PC-9 (cell line): ENCODE results near the gene C2CD4B.

Source experiments
- EZH2 ChIP-seq: fragments of 200-600 bp; sonication (generic); IDR thresholded peaks from 2 replicates; pipeline ENCODE4 v1.8.0; 2017; ENCODE audit warnings: antibody characterized with exemption, low read depth
- TF ChIP-seq, protein P1 (sequence below): fragments of 200-600 bp; sonication (generic); conservative IDR thresholded peaks from 2 replicates; pipeline ENCODE4 v1.6.1; 2017; ENCODE audit warnings: mixed run types, antibody characterized with exemption, mild to moderate bottlenecking, moderate library complexity

DNA sequence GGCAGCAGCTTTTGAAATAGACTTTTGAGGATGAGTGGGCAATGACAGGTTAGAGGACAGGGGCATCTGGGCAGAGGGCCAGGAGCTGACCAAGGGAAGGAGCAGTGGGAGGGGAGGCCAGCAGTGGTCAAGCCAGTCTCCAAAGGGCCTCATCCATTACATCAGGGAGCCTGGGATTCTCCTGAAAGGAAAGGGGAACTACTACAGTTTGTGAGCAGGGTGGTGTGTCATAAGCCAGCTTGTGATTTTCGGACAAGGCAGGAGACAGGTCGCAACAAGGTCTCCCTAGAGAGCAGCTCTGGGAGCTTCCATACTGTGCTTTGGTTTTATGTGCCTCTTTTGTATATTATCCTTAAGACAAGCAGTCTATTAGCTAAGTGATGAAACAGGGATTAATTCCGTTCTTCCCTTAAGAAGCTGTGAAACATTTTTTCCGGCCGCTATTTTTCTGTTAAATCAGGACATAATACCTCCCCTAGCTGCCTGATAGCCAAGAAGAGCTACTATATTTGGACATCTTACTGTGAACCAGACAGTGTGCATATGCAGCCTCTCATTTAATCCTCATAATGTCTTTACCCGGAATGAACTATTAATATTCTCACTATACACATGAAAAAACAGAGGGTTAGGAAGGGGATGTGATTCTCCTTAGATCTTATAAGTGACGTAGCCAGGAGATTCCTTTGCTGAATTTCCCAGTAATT is 46.4 kb downstream of the C2CD4B start:
- TF ChIP-seq, protein P1, sequence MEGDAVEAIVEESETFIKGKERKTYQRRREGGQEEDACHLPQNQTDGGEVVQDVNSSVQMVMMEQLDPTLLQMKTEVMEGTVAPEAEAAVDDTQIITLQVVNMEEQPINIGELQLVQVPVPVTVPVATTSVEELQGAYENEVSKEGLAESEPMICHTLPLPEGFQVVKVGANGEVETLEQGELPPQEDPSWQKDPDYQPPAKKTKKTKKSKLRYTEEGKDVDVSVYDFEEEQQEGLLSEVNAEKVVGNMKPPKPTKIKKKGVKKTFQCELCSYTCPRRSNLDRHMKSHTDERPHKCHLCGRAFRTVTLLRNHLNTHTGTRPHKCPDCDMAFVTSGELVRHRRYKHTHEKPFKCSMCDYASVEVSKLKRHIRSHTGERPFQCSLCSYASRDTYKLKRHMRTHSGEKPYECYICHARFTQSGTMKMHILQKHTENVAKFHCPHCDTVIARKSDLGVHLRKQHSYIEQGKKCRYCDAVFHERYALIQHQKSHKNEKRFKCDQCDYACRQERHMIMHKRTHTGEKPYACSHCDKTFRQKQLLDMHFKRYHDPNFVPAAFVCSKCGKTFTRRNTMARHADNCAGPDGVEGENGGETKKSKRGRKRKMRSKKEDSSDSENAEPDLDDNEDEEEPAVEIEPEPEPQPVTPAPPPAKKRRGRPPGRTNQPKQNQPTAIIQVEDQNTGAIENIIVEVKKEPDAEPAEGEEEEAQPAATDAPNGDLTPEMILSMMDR, result no peak
- TF ChIP-seq EZH2, result no peak
